HG03196 (cell line): ENCODE data around the gene STK26.
"Not testable (repeated sequence)": the region's sequence is repeated elsewhere in the genome, so short reads cannot be mapped to it uniquely, and the experiment has no call there.

ENCODE experiments used
- ATAC-seq: cut with Tn5 transposase; IDR thresholded peaks from one replicate; pipeline ENCODE4 v1.9.1; 2021; ENCODE audit not compliant: unreplicated experiment

Gene STK26

DNA sequence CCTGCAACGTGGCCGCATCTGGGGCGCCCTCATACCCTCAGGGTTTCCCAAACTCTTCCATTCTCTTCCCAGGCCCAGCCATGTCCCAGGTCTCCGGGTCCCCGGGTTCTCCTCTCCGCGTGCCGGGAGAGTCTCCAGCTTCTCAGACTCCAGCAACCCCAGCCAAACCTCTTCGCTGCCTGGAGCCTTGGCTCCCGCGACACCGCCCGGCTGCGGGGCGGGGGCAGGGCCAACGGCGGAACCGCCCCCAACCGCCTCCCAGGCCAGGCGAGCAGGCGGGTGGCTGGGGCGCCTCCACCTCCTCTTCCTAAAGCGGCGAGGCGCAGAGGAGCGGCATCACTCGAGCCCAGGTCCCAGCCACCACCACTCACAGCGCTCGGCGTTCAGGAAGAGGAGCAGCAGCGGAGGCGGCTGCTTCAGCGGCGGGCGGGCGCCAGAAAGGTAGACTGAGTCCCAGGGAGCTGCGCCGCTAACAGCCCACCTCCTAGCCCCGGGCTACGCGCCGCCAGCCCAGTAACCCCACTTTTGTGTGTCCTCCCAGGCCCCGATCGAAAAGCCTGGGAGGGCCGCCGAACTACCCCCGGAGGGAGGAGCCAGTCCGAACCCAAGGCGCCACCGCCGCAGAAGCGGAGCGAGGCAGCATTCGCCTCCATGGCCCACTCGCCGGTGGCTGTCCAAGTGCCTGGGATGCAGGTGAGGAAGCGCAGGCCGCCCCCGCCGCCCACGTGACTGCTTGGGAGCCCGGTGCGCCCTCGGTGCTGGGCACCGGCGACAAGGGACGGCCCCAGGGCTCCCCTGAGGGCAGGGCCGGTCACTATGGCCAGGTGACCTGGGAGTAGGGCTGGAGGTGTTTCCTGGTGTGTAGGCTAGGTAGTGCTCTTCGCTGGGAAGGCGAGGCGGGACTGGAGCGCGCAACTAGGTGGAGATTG, at the start of gene STK26:
Gene STK26, plus strand, starts transcription at position 336 of the 929 bp plus-strand sequence. Its CDS starts 316 bp downstream, at position 652.
- ATAC-seq = peak; percentile 83

DNA sequence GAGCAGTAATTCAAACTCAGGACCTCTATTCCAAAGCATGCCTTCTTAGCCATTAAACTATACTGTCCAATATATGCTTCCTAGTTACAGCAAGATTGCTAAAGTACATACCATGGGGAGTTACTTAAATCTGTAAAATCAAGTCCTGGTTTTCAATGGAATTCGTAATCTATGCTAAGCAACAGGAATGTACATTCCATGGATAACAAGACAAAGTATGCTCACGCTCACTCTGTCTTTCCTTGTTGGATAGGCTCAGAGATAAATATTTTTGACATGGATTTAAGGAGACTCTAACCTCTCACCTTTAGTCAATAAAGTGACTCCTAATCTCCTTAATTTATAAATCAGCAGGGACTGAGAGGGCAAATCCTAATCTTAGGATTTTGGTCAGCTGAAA, 47.3 kb upstream of the STK26 start:
- ATAC-seq = no peak

DNA sequence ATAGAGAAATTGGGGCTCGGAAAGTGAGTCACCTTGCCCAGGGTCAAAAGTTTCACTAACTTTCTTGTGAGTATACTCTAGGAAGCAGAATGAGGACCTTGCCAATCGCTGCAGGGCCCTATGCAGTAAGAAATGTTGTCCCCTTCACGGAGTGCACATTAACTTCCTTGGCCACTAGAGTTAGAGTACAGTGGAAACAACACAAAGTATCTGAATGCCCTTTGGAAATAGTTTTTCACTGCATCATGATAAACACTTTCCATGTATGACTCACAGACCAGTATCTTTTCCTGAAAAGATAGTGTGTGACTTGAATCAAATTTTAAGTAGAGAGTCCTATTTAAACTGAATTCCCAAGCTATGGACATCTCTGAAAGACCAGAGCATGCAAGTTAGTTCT, 45.5 kb upstream of the STK26 start:
- no peak for ATAC-seq

DNA sequence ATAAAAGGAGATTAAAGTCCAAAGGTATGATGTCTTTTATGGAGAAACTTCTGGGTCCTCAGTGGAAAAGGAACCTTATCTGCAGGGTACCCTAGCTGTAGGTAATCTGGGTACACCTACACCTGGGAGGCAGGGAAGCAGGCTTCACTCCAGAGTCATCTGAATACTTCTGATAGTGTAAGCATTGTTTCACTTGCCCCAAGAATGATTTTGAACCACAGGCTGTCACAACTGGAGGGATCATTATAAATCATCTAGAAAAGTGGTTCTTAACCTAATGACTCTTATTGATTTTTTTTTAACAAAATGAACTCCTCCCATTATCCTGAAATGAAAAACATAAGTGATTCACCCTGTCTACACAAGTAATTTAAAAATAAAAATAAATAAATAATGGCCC, 44.0 kb upstream of the STK26 start:
- ATAC-seq = no peak

GRCh38 chrX:131985526-131986049, 37.5 kb upstream of the STK26 start:
- ATAC-seq = no peak

DNA sequence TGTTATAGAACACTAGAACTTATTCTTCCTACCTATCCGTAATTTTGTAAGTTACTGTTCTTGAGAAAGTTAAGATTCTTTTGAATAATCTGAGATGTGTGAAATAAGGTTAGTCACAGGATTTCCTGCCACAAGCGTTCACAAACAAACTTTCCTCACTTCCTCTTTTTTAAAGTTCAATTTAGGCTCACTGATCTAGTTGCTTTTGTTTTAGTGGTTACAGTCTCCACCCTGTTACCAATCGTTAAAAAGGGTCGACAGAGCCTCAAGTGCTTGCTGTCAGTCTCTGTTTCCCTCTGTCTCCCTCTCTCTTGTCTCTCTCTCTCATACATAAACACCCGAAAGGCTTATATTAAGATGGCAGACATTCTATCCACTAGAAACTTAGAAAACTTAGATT, 35.9 kb upstream of the STK26 start:
- peak; percentile 98 for ATAC-seq

DNA sequence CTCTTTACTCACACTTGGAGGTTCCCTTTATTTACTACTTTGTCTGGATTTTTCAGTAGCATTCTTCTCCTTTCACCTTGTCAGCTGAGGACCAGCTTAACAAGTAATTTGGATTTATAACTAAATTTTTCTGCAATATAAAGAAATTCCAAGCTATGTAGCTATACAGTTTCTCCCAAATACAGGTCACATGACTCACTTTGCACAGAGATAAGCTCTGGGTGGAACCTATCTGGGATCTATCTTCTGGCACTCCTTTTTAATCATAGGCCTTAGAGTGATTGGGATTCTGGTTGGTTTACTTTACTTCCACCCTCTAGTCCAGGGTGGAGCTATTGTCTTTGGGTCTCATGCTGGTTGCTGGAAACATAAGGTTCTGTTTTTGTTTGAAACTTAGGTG, 34.9 kb upstream of the STK26 start:
- ATAC-seq = no peak

DNA sequence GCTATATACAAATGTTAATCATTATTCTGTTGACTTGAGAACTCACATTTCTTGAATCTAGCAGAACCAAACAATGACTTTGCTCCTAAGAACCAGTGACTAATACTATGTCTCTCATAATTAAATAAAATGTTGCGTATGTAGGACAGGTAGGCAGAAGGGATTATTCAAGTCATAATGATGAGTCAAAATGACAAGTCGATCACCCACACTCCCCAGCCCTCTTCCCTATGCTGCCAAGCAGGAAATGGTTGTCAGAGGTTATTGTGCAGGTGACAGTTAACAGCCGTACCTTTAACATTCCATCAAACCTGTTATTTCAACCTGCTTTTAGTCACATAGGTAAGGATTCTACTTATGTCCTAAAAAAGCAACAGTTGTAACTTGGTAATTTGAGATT, 22.0 kb upstream of the STK26 start:
- no peak for ATAC-seq

DNA sequence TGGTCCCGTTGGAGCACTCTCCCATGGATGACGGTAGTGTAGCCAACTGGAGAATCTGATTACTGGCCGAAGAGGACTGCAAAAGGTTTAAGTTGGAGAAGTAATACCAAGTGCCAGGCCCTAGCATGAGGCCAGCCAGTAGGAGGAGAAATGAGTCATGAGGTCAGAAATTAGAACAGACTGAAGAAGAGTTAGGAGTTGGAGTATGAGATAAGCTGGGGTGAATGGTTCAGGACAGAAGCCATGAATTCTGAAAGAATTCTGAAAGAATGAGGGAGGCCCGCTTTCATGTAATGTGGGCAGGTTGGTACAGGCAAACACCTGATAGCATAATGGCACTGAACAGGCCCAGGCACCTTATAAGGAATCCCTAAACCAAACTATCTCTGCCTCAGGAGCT, 18.4 kb upstream of the STK26 start:
- no peak for ATAC-seq

DNA sequence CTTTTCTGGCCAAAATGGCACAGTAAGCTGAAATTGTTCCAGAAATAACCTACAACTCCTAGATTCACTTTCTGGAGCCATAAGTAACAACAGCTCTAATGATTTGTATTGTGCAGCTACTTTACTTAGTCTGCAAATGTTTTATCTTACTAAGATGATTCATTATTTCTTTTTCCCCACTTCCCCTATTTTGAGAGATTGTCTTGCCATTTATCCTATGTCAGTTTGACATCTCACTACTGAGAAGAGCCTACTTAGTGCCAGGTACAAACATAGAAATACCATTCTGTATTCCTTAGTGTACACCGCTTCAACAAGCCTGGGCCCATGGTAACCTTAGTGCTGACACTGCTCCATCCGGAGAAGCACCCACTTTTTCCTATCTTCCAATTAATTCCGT, 13.8 kb upstream of the STK26 start:
- no peak for ATAC-seq

DNA sequence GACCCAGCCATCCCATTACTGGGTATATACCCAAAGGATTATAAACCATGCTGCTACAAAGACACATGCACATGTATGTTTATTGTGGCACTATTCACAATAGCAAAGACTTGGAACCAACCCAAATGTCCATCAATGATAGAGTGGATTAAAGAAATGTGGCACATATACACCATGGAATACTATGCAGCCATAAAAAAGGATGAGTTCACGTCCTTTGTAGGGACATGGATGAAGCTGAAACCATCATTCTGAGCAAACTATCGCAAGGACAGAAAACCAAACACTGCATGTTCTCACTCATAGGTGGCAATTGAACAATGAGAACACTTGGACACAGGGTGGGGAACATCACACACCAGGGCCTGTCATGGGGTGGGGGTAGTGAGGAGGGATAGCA, 12.9 kb upstream of the STK26 start:
- not testable (repeated sequence) for ATAC-seq

DNA sequence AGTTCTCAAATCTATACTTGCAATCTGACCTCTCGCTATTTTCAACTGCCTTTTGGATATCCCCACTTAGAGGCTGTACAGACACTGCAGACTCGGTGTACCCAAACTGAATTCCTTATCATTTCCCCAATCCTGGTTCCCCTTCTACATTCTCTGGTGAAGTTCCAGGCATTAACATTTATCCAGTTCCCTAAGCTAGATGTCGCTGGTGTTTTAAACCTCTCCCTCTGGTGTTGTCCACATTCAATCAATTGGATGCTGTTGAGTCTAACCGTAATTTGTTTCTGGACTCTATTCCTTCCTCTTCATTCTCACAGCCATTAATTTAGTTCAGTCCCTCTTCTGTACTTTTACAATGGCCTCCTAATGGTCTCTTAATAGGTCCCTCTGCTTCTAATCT, 7.2 kb upstream of the STK26 start:
- no peak for ATAC-seq

- ATAC-seq = no peak
These were observed 6.3 kb upstream of the STK26 start for GRCh38 chrX:132016628-132017430.

- no peak for ATAC-seq
These were observed 5.5 kb upstream of the STK26 start for GRCh38 chrX:132017431-132018185.

DNA sequence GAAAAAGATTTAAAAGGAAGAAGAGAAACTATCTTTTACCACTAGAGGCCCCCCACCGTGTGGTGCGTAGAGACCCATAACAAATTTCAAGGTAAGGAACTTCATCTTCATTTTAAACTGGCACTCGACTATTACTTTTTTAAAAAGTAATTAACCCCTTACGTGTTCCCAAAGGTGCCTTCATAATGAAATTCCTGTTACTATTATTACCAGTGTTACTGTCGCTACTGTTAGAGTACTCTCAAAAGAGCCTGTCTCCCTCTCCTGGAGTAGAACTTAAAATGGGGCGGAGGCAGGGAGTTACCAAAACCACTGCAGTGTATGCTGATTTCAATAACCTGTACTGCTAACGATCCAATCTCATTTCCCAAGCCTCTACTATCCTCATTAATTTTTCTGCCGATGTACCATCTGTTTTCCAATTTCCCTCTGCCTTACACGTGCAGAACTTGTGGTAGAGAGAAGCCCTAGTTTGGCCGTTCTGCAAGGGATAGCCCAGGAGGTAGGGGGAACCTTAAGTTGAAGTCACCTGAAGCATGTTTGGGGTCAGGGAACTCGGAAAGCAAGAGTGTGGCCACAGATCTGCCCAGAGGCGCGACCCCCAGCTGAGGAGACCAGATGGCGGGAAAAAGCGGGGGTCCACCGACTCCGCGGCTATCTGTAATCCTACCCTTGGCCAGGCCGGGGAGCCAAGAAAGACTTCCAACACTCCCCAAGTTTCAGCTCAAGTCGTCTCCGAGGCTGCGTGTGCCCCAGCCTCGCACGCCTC, 720 bp upstream of the STK26 start:
- ATAC-seq = peak; percentile 22

- ATAC-seq = peak; percentile 50
These were observed 839 bp downstream of the STK26 start for GRCh38 chrX:132023896-132024386.

- ATAC-seq = no peak
These were observed 1.9 kb downstream of the STK26 start for GRCh38 chrX:132025041-132025440.

DNA sequence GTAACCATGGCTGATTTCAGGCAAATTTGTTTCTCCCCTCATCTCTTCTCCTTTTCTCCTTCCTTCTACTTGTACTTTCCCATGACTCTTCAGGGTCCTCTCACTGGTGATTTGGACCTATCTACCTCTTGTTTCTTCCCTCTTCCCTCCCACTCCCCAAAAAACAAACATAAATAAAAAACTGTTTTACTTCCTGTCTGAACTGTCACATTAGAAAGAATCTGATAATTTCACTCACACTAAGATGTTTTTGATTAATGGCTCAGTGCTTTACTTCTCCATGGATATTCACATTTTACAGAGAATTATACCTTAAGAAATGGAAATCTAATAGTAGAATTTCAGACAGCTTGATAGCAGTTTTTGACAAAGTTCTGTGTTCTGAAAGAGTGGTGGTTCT, 7.2 kb downstream of the STK26 start:
- ATAC-seq = no peak

GRCh38 chrX:132031867-132032266, 8.8 kb downstream of the STK26 start:
- no peak for ATAC-seq

GRCh38 chrX:132033166-132033565, 10.1 kb downstream of the STK26 start:
- peak; percentile 44 for ATAC-seq
